ENCODE results near the gene PKD1L1. TPM values are rescaled to one million over a fixed set of nuclear protein-coding genes. Genes with fewer than 3 reads are reported as not detected.

The PKD1L1 gene
- total RNA-seq, 1 experiment from 2014 or later: 0.17 TPM

- H3K27ac Mint-ChIP-seq: no peak overlapping the region
- H3K4me1 Mint-ChIP-seq: peaks cover 7 to 11% of the 10 kb centered on the region in 2 experiments
- no peak for DNase-seq
- H3K4me2 ChIP-seq (ENCODE audit: insufficient read depth, insufficient read length, low read length): no peak overlapping the region
- H4K91ac ChIP-seq (ENCODE audit: insufficient read length, low read depth, low read length): no peak overlapping the region
- H2AFZ ChIP-seq (ENCODE audit: low read length): no peak overlapping the region
- H2BK120ac ChIP-seq (ENCODE audit: low read depth, low read length, poor library complexity, severe bottlenecking): no peak overlapping the region
- no peaks in the 10 kb centered on the region for H4K20me1 ChIP-seq (ENCODE audit: control insufficient read depth, insufficient read depth, insufficient read length)
- H3K4ac ChIP-seq (ENCODE audit: low read depth, low read length): no peak overlapping the region
- no peak overlapping the region for H2BK20ac ChIP-seq (ENCODE audit: low read depth, low read length, poor library complexity, severe bottlenecking)
- H3K9me3 Mint-ChIP-seq: peaks cover 4 to 5% of the 10 kb centered on the region in 2 experiments; a peak in 3 of 5 replicates
- H3K23ac ChIP-seq (ENCODE audit: insufficient read length, low read depth, low read length): no peak overlapping the region
- H3K27me3 ChIP-seq (ENCODE audit: insufficient read depth, low read length): no peaks in the 10 kb centered on the region
- H3K23me2 ChIP-seq (ENCODE audit: insufficient read length, low read depth, low read length, poor library complexity, severe bottlenecking): no peaks in the 10 kb centered on the region
- H3K18ac ChIP-seq (ENCODE audit: insufficient read length, low read depth, low read length): no peak overlapping the region
- H3K4me3 Mint-ChIP-seq: no peak overlapping the region
- 0 out of 7 replicates have a peak, but pooled peaks cover 0 to 3% (median 0%) of the 10 kb centered on the region in 3 experiments for H3K36me3 Mint-ChIP-seq (ENCODE audit: insufficient read depth in 1 of 3, low read depth in 3 of 3)
- H3K27ac ChIP-seq (ENCODE audit: insufficient read length, low read depth, low read length): no peak overlapping the region
- no peaks in the 10 kb centered on the region; the same call in 1 of the 2 replicates for H3K27me3 Mint-ChIP-seq (ENCODE audit: low read depth)
- no peak overlapping the region for H4K5ac ChIP-seq (ENCODE audit: insufficient read length, low read depth, low read length)
- H4K8ac ChIP-seq (replicated peaks; ENCODE audit: insufficient read length, low read depth, low read length): no peak overlapping the region
- H3K56ac ChIP-seq (ENCODE audit: insufficient read length, low read depth, low read length): no peak overlapping the region
- no peak overlapping the region for H2AK5ac ChIP-seq (ENCODE audit: insufficient read length, low read length)
- TF ChIP-seq, protein P1, sequence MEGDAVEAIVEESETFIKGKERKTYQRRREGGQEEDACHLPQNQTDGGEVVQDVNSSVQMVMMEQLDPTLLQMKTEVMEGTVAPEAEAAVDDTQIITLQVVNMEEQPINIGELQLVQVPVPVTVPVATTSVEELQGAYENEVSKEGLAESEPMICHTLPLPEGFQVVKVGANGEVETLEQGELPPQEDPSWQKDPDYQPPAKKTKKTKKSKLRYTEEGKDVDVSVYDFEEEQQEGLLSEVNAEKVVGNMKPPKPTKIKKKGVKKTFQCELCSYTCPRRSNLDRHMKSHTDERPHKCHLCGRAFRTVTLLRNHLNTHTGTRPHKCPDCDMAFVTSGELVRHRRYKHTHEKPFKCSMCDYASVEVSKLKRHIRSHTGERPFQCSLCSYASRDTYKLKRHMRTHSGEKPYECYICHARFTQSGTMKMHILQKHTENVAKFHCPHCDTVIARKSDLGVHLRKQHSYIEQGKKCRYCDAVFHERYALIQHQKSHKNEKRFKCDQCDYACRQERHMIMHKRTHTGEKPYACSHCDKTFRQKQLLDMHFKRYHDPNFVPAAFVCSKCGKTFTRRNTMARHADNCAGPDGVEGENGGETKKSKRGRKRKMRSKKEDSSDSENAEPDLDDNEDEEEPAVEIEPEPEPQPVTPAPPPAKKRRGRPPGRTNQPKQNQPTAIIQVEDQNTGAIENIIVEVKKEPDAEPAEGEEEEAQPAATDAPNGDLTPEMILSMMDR (conservative IDR thresholded peaks at IDR 0.05): no peak
- no peaks in the 10 kb centered on the region for H3K79me2 ChIP-seq (ENCODE audit: insufficient read depth, low read length)
- H3K9ac ChIP-seq (ENCODE audit: extremely low read depth, insufficient read length, low read length): no peak overlapping the region
- H2BK12ac ChIP-seq (ENCODE audit: insufficient read length, low read depth, low read length): no peak overlapping the region
- H3K4me1 ChIP-seq (ENCODE audit: insufficient read depth, low read length): no peaks in the 10 kb centered on the region; the same call in 1 of the 2 replicates
- H2BK15ac ChIP-seq (ENCODE audit: low read depth, low read length): no peak overlapping the region; the same call in 1 of the 2 replicates
- no peak overlapping the region for H2BK5ac ChIP-seq (ENCODE audit: insufficient read length, low read length)
- H3K14ac ChIP-seq (ENCODE audit: insufficient read depth, low read length): no peak overlapping the region
- no peak overlapping the region for H3T11ph ChIP-seq (ENCODE audit: low read length)
- H3K79me1 ChIP-seq (ENCODE audit: insufficient read depth, low read depth, low read length, poor library complexity, severe bottlenecking): no peaks in the 10 kb centered on the region
- WGBS (ENCODE audit: extremely low coverage, insufficient read length, low lambda C conversion rate): no CpG with 5 or more reads among the region's 5 CpGs
- H3K9me3 ChIP-seq (ENCODE audit: control insufficient read depth, low read depth, low read length): no peaks in the 10 kb centered on the region
Observed at GRCh38 chr7:47783456-47784223, 164.6 kb downstream of the PKD1L1 start.
